DMS153 treated with DMSO at 0.1 percent for 48 hours (cell line): ENCODE measurements around the gene CSF1.

Experiments
- DNase-seq: peaks from one replicate; lab custom pipeline; 2025; ENCODE audit not compliant: unreplicated experiment; lab: John Stamatoyannopoulos, UW

CSF1 gene

DNA sequence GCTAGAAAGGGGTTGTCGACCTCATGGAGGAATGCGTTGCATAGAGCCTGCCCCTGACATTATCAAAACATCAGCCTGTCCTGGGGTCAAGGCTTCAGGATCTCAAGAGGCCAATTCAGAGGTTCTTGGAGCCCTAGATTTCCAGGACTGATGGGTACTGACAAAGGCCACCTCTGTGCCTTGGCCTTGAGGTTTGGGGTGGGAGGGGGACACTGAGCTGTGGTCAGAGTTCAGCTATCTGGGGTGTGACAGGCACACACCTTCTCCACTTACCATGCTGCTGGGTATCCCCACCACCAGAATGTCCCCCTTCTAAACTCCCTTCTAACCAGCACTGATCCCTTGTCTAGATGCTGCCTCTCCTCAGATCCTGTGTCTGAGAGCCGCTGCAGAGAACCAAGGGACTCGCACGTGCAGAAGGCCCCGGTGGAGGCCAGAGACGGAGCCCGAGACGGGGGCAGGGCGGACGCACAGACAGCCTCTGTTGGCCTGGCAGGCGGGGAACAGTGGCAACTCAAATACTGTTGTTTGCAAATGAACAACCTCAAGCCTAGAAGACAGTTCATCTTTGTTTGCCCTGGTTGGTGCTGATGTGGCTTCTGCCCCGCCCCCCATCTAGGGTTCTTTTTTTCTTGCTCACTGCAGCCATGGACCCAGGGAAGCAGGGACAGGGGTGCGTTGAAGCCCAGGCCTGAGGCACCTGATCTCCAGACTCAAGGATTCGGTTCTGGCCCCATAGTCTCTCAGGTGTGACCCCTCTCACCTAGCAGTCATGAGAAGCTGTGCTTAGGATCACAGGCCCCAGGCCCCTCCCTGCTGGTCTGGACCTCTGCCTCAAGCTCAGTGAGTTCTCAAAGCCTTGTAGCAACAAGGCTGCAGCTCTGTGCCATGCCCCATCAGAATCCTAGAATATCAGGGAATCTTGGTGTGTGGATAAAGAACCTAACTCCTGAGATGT lies 28.1 kb upstream of the CSF1 start:
- no peak for DNase-seq

DNA sequence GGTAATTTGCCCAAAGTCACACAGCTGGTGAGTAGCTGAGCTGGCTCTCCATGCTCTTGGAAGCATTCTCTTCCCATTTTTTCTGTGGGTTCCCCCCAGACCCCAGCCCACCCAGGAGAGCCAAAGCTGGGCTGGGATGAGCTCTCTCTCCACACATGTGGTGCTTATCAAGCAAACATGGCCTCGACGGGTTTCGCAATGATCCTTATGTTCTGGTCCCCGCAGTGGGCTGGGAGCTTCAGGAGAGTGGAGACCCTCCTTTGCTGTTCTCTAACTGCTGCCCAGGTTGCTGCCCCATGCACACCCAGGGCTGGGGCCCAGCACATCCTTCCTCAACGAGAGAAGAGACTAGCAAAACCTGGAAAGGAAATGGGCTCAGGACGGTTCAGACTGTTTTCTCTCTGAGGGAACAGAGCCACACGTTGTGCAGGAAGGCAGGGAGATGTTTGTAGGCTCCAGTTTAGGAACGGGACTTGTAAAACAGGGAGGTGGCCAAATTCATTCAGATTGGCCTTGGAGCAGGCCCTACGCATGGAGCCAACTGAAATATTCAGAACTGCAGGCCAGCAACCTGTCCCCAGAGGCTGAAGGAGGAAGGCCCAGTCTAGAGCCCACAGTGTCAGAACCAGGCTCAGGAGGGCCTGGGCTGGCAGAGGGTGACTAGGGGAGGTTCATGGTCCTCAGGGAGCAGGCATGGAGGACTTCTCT lies 27.2 kb upstream of the CSF1 start:
- DNase-seq: no peak

DNA sequence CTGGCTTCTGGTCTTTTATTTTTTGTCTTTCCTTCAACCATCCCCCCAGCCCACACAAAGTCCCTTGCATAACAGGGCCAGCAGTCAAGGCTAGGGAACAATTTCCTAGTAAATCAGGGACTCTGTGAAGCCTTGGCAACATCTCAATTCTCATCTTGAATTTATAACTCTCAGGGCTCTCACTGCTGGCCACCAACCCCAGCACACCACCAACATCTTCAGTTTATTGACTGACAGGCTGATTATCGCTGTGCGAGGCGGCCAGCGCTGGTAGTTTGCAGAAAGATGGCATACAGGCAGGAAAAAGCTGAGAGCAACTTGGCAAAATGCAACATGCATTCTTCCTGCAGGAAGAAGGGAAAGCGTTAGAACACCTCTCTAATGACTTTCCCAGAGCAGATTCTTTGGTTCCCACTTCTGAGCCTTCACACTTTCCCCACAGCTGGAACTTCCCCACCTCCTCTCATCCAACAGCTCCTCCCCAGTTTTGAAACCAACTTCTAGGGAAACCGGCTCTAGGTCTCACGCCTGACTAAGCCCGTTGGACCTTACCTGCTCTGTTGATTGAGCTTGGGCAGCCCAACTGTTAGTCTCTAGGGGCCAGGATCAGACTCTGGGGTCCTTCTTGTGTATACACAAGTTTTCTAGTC lies 26.3 kb upstream of the CSF1 start:
- DNase-seq: no peak

DNA sequence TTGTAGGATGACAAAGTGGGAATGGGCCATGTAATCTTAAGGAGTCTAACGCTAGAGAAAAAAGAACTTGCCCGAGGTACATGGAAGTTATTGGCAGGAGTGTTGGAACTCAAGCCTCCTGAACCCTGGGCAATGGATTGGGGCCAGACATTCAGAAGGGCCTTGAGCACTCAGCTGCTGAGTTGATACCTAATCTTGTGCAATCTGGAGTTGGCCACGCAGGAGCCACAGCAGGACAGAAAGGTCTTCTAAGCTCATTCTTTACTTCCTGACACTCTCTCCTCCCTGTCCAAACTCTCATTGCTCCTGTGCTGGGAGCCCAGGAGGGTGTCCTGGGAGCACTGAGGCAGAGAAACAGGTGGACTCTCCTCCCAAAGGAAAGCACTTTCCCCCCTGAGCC lies 25.1 kb upstream of the CSF1 start:
- no peak for DNase-seq

DNA sequence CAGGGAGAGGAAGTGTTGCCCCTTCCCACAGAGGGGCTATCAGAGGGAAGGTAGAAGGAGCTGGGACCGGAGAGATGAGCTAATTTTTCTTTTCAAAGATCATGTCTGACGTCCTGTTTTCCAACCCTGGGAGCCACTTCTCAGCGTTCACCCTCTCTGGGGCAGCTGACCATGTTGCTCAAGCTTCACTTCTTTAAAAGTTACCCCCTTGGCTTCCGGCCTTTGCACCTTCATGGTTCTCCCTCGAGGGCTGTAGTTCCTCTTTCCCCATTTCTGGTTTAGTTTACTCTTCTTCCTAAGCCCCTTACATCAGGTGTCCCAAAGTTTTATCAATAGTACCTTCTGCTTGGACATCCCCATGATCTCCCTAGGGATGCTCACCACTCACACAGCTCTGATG lies 23.8 kb upstream of the CSF1 start:
- no peak for DNase-seq

DNA sequence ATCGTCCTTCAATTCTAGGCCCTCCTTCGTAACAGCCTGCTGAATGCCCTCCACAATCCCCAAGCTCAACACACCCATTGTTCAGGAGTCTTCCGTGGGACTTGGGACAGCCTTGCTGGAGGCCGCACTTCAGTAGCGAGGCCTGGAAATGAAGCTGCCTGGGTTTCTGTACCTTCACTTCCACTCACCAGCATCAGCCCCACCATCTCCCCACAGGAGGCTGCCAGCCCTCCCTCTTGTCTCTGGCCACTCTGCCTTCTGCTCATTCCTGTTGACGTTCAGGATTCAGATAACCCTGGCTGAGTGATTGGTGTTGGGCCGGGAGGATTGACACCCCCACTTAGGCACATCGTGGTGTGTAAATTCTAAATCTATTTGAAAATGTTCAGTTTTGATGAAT lies 23.4 kb upstream of the CSF1 start:
- DNase-seq: no peak

DNA sequence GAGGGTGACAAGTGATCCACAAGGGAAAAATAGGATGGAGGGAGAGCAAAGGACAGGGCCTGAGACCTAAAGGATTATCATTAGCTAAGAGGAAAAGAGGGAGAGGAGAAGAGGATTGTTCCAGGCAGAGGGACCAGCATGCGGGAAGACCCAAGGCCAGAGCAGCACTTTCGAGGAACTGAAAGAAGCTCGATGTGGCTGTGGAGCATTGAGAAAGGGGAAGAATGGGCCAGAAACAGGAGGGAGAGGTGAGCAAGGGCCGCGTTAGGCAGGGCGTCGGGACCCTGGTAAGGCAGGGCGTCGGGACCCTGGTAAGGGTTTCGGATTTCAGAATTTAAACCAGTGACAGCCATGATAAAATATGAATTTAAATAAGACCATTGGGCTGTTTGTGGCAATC lies 22.8 kb upstream of the CSF1 start:
- DNase-seq: no peak

DNA sequence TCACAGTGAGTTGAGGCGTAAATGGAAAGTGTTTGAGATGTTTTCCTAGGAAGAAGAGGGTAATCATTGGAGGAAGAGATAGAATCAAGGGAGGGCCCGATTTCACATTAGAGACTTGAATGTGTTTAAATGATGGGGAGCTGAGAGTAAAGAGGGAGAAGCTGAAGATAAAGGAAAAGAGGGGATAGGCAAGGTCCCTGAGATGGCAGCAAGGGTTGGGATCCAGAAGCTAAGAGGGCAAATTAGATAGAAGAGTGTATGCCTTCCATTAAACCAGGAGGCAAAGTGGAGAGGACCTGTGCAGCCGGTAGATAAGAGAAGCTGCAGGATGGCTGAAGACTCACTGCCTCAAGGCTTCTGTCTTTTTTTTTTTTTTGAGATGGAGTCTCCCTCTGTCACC lies 21.6 kb upstream of the CSF1 start:
- DNase-seq: no peak

DNA sequence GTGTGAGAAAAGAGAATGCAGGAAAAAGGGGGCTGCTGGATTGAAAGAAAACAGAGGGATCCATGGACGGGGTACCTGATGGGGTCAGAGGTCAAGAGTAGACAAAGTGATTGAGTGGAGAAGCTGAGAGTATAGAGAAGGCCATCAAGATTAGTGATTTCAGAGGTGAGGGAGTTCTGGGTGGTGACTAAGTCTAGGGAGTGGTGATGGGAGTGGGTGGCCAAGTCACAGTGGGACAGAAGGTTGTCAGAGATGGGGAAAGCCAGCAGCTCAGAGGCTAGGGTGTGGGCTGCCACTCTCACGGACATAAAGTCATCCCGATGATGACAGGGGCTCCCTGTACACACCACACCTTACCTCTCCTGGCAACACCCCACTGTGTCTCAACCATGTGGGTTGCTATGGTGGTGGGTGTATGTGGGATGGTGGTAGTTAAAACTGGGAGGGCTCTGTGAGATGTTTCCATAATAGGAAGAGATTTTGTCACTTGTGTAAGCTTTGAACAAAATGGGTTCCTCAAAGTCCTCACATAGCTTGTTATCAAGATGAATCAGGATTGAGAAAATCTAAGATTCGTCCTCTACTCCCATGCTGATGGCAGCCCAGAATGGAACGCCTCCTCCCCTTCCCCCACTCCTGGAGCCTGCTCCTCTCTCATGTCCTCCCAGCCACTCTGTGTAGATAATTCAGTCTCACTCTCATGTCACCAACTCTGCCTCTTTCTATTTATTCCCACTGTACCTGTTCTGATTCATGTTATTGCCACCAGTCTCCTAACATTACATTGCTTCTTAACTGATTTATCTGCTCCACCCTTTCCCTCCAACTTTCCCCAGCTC lies 20.3 kb upstream of the CSF1 start:
- DNase-seq: no peak

DNA sequence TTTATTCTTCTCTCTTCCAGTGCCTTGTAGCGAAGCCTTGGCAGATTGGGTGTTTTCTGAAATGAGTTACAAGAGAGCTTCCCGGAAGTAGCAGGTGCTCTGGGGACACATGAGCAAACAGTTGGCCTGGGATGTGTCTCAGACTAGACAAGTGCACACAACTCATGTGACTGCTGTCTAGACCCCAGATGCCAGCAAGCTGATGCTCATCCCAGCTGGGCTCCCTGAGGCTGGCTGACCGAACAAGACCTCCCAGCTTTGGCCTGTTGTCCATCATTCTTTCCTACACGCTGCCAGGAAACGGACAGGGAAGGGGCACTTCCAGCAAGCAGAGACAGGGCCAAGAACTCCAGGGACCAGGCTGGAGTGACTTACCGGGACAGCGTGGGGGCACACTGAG lies 18.7 kb upstream of the CSF1 start:
- no peak for DNase-seq

DNA sequence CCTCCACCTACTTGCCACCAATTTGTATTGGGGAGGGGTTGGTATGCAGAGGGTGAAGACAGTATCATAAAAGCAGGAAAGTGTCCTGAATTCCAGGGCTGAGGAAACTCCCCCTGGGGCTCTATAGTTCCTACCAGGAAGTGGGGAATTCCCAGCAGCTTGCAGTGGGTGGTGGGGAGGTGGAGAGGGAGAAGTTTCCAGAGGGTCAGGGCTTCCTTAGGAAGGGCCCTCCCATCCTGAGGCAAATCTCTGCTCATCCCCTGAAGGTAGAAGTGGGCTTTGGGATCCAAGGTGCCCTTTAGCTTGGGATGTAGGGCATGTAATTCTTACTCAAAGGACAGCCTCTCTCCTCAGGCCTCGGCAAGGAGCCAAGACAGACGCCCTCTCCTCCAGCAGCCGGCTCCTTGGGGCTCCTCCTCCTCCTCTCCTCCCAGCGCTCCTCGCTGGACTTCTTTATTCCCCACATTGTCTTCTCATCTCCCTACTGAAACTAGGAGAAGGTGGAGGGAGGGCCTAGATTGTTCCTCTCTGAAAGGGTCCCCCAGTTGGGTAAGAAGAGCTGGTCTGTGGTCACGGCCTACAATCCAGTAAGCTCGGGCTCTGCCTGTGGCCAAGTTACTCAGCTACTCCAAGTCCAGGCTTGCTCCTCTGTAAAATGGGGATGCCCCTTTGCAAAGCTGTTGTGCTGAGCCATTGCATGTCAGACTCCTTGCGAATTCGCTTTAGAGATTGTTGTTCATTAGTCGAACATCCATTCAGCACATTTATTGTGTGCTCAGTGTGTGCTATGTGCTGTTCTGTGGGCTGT lies 17.9 kb upstream of the CSF1 start:
- DNase-seq: no peak

DNA sequence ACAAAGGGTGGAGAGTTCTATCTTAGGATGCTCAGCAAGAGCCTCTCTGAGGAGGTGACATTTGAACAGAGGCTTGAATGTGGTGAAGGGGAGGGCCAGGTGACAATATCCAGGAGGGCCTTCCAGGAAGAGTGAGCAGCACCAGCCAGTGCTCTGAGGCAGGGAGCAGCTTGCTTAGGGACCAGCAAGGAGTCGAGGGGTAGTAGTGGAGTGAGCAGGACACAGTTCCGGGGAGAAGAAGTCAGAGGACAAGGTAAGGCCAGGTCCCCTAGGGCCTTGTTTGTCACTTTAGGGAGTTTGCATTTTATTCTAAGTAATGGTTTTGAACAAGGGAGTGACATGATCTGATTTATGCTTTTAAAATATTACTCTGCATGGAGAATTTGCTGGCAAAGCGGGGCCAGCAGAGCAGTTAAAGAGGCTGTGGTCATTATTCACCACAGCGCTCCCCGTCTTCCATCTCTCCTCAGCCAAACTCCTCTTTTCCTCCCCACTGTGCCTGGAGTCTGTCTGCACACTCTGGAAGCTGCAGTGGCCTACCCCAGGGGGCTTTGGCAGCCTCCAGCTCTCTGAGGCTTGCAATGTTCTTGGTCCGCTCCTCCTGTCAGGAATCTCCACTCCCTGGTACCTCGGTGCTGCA lies 17.0 kb upstream of the CSF1 start:
- no peak for DNase-seq

DNA sequence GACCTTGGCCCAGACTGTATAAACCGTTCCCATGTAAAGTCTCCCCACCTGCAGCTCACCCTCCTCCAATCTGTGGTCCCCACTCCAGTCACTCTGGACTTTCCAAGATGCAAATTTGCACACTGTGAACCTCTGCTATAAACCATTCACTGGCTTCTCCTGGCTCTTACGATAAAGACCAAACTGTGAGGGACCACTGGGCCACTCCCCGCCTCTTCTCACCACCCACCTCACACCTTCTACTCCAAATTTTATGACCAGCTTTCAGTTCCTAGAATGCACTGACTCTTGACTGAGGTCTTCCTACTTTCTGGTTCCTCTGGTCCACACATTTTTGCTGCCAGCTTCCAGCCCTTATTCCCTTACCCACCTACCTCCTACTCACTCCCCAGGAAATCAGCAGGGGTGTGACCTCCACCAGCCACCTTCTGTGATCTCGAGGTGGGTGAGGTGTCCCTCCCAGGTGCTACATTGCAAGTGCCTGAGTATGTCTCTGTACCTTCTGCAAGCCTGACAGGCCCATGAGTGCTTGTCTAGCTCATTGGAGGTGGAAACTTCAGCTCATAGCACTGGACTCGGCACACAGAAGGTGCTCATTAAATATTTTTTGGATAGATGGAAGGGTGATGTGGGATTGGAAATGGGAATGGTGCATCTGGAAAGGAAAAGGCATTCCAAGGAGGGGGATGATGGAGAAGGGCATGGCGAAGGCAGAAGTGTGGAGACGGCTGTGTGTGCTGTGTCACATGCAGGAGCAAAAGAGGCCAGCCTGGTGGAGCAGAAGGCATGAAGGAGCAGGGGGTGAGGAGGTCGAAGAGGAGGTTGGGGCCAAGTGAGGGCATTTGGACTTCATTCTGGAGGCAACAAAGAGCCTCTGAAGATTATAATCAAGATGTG lies 15.6 kb upstream of the CSF1 start:
- no peak for DNase-seq

DNA sequence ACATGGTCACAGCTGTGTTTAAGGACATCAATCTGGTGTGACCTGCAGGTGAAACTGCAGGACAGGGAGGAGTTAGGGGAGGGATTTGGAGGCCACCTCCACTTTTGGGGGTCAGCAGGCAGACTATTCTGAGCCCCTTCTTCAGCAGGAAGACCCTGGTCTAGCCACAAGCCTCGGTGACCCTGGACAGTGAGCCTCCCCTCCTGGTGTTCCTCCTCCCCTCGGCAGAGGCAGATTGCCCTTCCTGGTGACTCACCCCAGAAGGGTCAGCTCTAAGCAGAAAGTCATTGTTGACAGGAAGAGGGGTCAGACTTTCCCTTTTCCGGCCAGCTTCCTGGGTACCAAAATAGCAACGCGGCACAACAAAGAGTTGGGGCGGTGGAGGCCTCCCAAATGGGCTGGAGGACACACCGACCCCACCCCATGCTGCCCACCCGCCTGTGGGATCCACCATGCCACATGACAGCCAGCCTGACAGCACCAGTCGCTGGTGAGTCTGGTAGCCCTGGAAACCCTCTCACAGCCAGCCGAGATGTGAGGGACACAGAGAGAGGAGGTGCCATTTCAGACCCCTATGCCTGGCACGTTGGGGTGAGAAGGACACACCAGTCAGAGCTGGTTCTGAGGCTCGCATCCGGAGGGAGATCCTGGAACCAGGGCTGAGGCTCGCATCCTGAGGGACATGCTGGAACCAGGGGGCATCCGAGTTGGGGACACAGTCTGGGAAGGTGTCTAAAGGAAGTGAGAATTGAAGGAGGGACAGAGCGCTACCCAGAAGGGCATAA lies 14.7 kb upstream of the CSF1 start:
- DNase-seq: no peak

DNA sequence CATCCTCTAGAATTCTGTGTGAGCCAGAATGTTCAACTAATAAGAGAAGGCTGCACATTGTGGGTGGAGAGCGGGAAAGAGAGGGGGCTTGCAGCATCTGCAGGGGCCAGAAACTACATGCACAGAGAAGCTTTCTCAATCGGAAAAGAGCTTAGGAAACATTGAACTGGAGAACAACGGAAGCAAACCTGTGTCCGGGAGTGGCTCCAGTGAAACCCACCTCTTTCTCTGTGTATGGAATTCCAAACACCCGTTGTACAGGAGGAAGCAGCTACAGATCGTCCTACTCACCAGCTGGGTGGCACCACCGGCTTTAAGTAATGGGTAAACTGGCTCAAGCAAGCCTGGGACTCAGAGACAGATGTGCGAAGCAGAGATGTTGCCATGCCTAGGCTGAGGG lies 14.0 kb upstream of the CSF1 start:
- no peak for DNase-seq

DNA sequence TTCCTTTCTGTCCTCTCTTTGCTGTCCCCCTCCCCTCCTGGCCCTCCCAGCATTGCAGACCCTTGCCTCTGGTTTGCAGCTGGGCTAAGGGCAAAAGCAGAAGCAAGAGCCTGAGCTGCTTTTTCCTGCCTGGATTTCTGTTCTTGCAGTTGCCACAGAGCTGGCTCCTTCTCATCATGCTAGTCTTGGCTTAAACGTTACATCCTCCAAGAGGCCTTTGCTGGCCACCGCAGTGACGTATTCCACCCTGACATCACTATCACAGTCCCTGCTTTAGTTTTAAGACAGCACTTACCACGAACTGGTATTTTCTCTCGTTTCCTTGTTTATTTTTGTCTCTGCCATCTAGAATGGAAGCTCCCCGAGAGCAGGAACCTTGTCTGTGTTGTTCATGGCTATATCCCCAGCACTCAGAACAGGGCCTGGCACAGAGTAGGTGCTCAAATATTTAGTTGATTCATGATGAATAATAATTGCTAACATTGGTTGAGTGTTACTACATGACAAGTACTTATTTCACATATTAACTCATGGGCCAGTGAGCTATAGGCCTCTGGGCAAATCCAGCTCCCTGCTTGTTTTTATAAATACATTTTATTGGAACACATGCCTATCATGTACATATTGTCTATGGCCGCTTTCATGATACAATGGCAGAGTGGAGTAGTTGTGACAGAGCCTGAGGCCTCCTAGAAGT lies 13.2 kb upstream of the CSF1 start:
- no peak for DNase-seq

DNA sequence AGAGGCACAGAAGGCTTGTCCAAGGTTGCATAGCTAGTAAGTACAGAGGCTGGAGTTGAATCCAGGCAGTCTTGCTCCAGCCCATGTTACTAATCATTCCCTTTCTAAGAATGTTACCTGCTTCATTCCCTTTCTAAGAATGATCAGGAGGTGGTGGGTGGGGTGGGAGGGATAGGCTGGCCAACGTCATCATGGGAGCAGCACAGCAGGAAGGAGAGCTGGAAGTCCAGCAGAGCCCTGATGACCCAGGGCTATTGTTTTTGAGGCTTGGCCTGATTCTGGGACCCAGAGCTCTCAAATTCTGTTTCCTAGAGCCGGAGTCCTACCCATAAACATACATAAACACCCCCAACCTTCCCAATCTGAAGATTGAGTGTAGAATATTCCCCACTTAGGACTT lies 11.8 kb upstream of the CSF1 start:
- no peak for DNase-seq
